ENCODE measurements around the gene AASDH. TPM values are rescaled to one million over a fixed set of nuclear protein-coding genes. Genes with fewer than 3 reads are reported as not detected.

Gene AASDH
- total and polyA plus RNA-seq, 2 of the 13 experiments (the other 11 are each of a cell fraction or from before 2014, with no cell fraction given), result 12.6 to 14.1 TPM

GRCh38 chr4:56435140-56435926 lies 48.0 kb upstream of the AASDH start, which contains the start of gene PPAT (continued):
- TF ChIP-seq RARG (CRISPR knock-in tag; IDR thresholded peaks at IDR 0.05; ENCODE audit: low read depth), result no peak
- no peak for TF ChIP-seq ZNF280D (CRISPR knock-in tag; IDR thresholded peaks at IDR 0.05)
- peak; percentile 86; the same call in 1 of the 2 replicates for TF ChIP-seq IRX3 (CRISPR knock-in tag; IDR thresholded peaks at IDR 0.05; ENCODE audit: borderline replicate concordance, low read depth)
- TF ChIP-seq PTBP1 (IDR thresholded peaks at IDR 0.05; ENCODE audit: low read depth, low read length, poor library complexity, severe bottlenecking), result no peak
- peak; percentile 17; the same call in 1 of the 2 replicates for TF ChIP-seq GATAD1 (CRISPR knock-in tag; IDR thresholded peaks at IDR 0.05)
- peak; percentile 91; the same call in 1 of the 2 replicates for TF ChIP-seq DNMT1 (CRISPR knock-in tag; IDR thresholded peaks at IDR 0.05)
- TF ChIP-seq AGO1 (IDR thresholded peaks at IDR 0.05; ENCODE audit: low read depth, low read length, poor library complexity, severe bottlenecking), result peak; percentile 22
- TF ChIP-seq SETDB1 (CRISPR knock-in tag; IDR thresholded peaks at IDR 0.05; ENCODE audit: borderline replicate concordance), result no peak
- TF ChIP-seq ZFP62 (CRISPR knock-in tag; IDR thresholded peaks at IDR 0.05), result no peak
- TF ChIP-seq HHEX (CRISPR knock-in tag; IDR thresholded peaks at IDR 0.05), result no peak
- no peak for TF ChIP-seq NR2F1 (CRISPR knock-in tag; IDR thresholded peaks at IDR 0.05)
- peak; percentile 81; the same call in 1 of the 2 replicates for TF ChIP-seq YEATS4 (CRISPR knock-in tag; IDR thresholded peaks at IDR 0.05; ENCODE audit: borderline replicate concordance)
- no peak for TF ChIP-seq SCMH1 (CRISPR knock-in tag; IDR thresholded peaks at IDR 0.05; ENCODE audit: borderline replicate concordance)
- no peak for TF ChIP-seq ZBTB1 (CRISPR knock-in tag; IDR thresholded peaks at IDR 0.05; ENCODE audit: borderline replicate concordance)
- TF ChIP-seq PCBP2 (optimal IDR thresholded peaks at IDR 0.05; ENCODE audit: low read depth, low read length, poor library complexity, severe bottlenecking), result no peak
- no peak for TF ChIP-seq ZNF101 (CRISPR knock-in tag; IDR thresholded peaks at IDR 0.05; ENCODE audit: borderline replicate concordance, low read depth)
- TF ChIP-seq SOX13 (IDR thresholded peaks at IDR 0.05), result no peak
- no peak; a peak in 1 of 4 replicates for TF ChIP-seq SOX13 (CRISPR knock-in tag; conservative IDR thresholded peaks at IDR 0.05 in 1 of 2, IDR thresholded peaks at IDR 0.05 in 1 of 2)
- 0 out of 2 replicates have a peak, but pooled peaks have one; percentile 6 for TF ChIP-seq FOSL2 (CRISPR knock-in tag; IDR thresholded peaks at IDR 0.05)
- TF ChIP-seq PRPF4 (IDR thresholded peaks at IDR 0.05; ENCODE audit: low read depth, low read length, poor library complexity, severe bottlenecking), result no peak
- no peak for TF ChIP-seq HNRNPLL (IDR thresholded peaks at IDR 0.05; ENCODE audit: low read depth, low read length, poor library complexity, severe bottlenecking)
- no peak for TF ChIP-seq ZNF296 (CRISPR knock-in tag; conservative IDR thresholded peaks at IDR 0.05)
- TF ChIP-seq HOXA7 (CRISPR knock-in tag; IDR thresholded peaks at IDR 0.05), result no peak
- no peak for TF ChIP-seq ATF7 (IDR thresholded peaks at IDR 0.05)
- TF ChIP-seq ATF7 (CRISPR knock-in tag; IDR thresholded peaks at IDR 0.05), result 0 out of 2 replicates have a peak, but pooled peaks have one; percentile 16
- TF ChIP-seq ZNF703 (CRISPR knock-in tag; IDR thresholded peaks at IDR 0.05; ENCODE audit: borderline replicate concordance), result no peak; the same call in 1 of the 2 replicates
- TF ChIP-seq BHLHE40 (IDR thresholded peaks at IDR 0.05; ENCODE audit: low read length), result peak; percentile 41; the same call in 1 of the 2 replicates
- TF ChIP-seq ZMYM2 (CRISPR knock-in tag; IDR thresholded peaks at IDR 0.05), result peak; percentile 72; the same call in 1 of the 2 replicates
- no peak for TF ChIP-seq NCOA5 (CRISPR knock-in tag; IDR thresholded peaks at IDR 0.05)

Measured in HepG2 (cell line).